H1 (cell line): ENCODE measurements around the gene GALNT2. TPM values are rescaled to one million over a fixed set of nuclear protein-coding genes. Genes with fewer than 3 reads are reported as not detected.

ENCODE experiments used
- BRCA1 ChIP-seq: IDR thresholded peaks from 2 replicates; pipeline ENCODE4 v1.6.1; 2012; ENCODE audit warnings: low read depth, low read length, improper control_type of control experiment
- CREB1 ChIP-seq: IDR thresholded peaks from 2 replicates; pipeline ENCODE4 v1.6.1; 2012; ENCODE audit warnings: inconsistent platforms
- MAFK ChIP-seq: IDR thresholded peaks from 2 replicates; pipeline ENCODE4 v1.6.1; 2012; ENCODE audit warnings: low read depth, mild to moderate bottlenecking, improper control_type of control experiment, low read length
- RAD21 ChIP-seq, 2 experiments: IDR thresholded peaks in 1 of 2; conservative IDR thresholded peaks in 1 of 2; 2 replicates each; pipeline ENCODE4 v1.6.1; 2011; ENCODE audit warnings: low read depth in 2 of 2, low read length in 2 of 2, improper control_type of control experiment in 1 of 2, inconsistent platforms in 1 of 2, mild to moderate bottlenecking in 1 of 2, moderate library complexity in 1 of 2
- polyA plus RNA-seq, 7 experiments: library from polyadenylated mRNA; depleted of rRNA in 3 of 7; stranded (reverse) in 5 of 7; unstranded in 2 of 7; fragments of >200 nt in 5 of 7; fragments of 200-250 nt in 2 of 7; gene quantifications; 1 replicate in 5 of 7; 2 replicates in 1 of 7; 4 replicates in 1 of 7; pipeline versions ENCODE4 v1.2.1 to v1.2.3, GENCODE V29; 2011 to 2013; ENCODE audit warnings: missing spikeins in 2 of 7, mixed read lengths in 2 of 7
- total RNA-seq: library from RNA; stranded (reverse); fragmentation: NEBNext Ultra II Directional; extraction: Animal tissue kit (Norgen Biotek cat#: 25700); gene quantifications from 2 replicates; pipeline ENCODE4 v1.2.1, GENCODE V29; 2021

Gene GALNT2
- total and polyA plus RNA-seq, 2 of the 8 experiments (the other 6 are each of a cell fraction or from before 2014, with no cell fraction given) = 34.5 to 75.3 TPM

DNA sequence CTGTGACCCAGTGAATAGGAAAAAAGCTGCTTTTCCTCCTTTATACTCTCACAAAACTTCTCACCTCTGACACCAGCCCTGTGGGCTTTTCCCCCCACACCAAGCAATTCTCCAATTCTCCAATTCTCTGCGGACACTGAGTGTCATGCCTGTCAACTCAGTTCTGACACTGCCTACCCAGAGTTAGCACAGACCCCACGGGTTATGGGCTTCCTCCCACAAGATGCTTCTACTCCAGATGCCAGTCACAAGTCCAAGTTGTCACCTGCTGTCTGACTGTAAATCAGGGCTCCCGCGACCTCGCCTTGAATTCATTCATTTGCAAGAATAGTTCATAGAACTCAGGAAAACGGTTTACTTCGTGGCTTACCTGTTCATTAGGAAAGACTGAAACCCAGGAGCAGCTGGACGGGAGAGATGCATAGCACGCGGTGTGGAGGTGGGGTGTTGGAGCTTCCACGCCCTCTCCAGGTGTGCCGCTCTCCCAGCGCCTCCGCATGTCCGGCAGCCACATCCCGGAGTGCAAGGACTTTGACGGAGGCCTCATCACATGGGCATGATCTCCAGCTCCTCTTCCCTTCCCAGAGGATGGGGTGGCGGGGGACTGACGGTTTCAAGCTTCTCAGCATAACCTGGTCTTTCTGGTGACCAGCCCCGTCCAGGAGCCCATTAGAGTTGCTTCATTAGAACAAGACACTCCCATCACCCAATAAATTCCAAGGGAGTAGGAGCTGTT, 204.4 kb downstream of the GALNT2 start (continued):
- TF ChIP-seq CREB1 (no peak), BRCA1 (no peak), MAFK (no peak), RAD21 (IDR thresholded peaks at IDR 0.05 in 1 of 2, conservative IDR thresholded peaks at IDR 0.05 in 1 of 2; ENCODE audit: low read depth in 2 of 2, low read length in 2 of 2) (no peak)
